AG04450 (cell line): Measurements from ENCODE around the gene ZNF507. TPM values are rescaled to one million over a fixed set of nuclear protein-coding genes. Genes with fewer than 3 reads are reported as not detected.
"Not testable (repeated sequence)": the region's sequence is repeated elsewhere in the genome, so short reads cannot be mapped to it uniquely, and the experiment has no call there.

Experiments used
- CTCF ChIA-PET: fragments of 300-600, 350-600 bp; formaldehyde crosslinking; extraction: SDS; loops from one replicate; lab custom pipeline; 2022; ENCODE audit warnings: antibody characterized with exemption, inconsistent platforms; lab: Charles Lee
- POLR2A ChIA-PET: fragments of 350-600 bp; formaldehyde crosslinking; extraction: SDS; loops from one replicate; lab custom pipeline; 2021; ENCODE audit warnings: antibody characterized with exemption, inconsistent platforms; lab: Yijun Ruan, JAX
- DNase-seq: peaks from one replicate; pipeline ENCODE4 v3.0.0-alpha.2; 2011; ENCODE audit warnings: low read depth, low spot score
- H3K27ac ChIP-seq: one replicate; pipeline ENCODE4 v1.5.1; 2012; ENCODE audit warnings: low read depth, low read length, control low read depth
- H3K27me3 ChIP-seq: one replicate; pipeline ENCODE4 v1.6.0; 2012; ENCODE audit warnings: low read length; ENCODE audit not compliant: control insufficient read depth, insufficient read depth
- H3K4me3 ChIP-seq: 2 replicates; pipeline ENCODE4 v1.5.1; 2011; ENCODE audit warnings: mild to moderate bottlenecking, low read depth, low read length, control low read depth
- H3K9me3 ChIP-seq: 2 replicates; pipeline ENCODE4 v1.5.1; 2012; ENCODE audit warnings: low read length; ENCODE audit not compliant: control insufficient read depth, insufficient read depth
- CTCF ChIP-seq: IDR thresholded peaks from 2 replicates; pipeline ENCODE4 v1.5.1; 2011; ENCODE audit warnings: low read depth, low read length, control low read depth, inconsistent platforms
- polyA plus RNA-seq: library from polyadenylated mRNA; depleted of rRNA; stranded (reverse); fragments of >200 nt; gene quantifications from 2 replicates; pipeline ENCODE4 v1.2.3, GENCODE V29; 2011

The ZNF507 gene
- polyA plus RNA-seq, 1 experiment, result 20.3 TPM

GRCh38 chr19:32372726-32373517 lies 27.5 kb downstream of the ZNF507 start:
- no peaks in the 10 kb centered on the region for H3K27me3 ChIP-seq
- no peak for TF ChIP-seq CTCF
- CTCF ChIA-PET, result no interaction called here
- POLR2A ChIA-PET, result interaction anchor here (0.7 to 1.9 kb wide), 8 partner anchors 10 to 208 kb away, joined by 3 to 45 read pairs (median 6); partner anchors contain the start of genes DPY19L3, PDCD5 and ZNF507
- H3K9me3 ChIP-seq, result peaks cover 3% of the 10 kb centered on the region; the same call in 1 of the 2 replicates
- no peak for DNase-seq
- peak overlapping the region; percentile 24; the same call in 1 of the 2 replicates for H3K4me3 ChIP-seq
- H3K27ac ChIP-seq, result peak overlapping the region; percentile 85

GRCh38 chr19:32373585-32374295 lies 28.3 kb downstream of the ZNF507 start:
- peaks cover 3% of the 10 kb centered on the region; the same call in 1 of the 2 replicates for H3K9me3 ChIP-seq
- no peaks in the 10 kb centered on the region for H3K27me3 ChIP-seq
- peak; percentile 97 for DNase-seq
- H3K27ac ChIP-seq, result peak overlapping the region; percentile 85
- H3K4me3 ChIP-seq, result peak overlapping the region; percentile 24
- no peak for TF ChIP-seq CTCF
- ChIA-PET CTCF (interaction anchor here (1.1 to 1.9 kb wide), 3 partner anchors 16 to 1691 kb away, joined by 5 to 7 read pairs (median 7); no protein-coding TSS in a partner anchor), POLR2A (interaction anchor here (0.6 to 1.9 kb wide), 9 partner anchors 10 to 207 kb away, joined by 3 to 45 read pairs (median 5); partner anchors contain the start of genes DPY19L3, PDCD5 and ZNF507)

- ChIA-PET CTCF (interaction anchor here (1.1 to 1.9 kb wide), 4 partner anchors 13 to 1692 kb away, joined by 5 to 7 read pairs (median 6); no protein-coding TSS in a partner anchor), POLR2A (interaction anchor here (0.6 to 1.9 kb wide), 7 partner anchors 11 to 207 kb away, joined by 3 to 45 read pairs (median 7); partner anchors contain the start of genes DPY19L3, PDCD5 and ZNF507)
- not testable (repeated sequence) for DNase-seq, H3K4me3 ChIP-seq, H3K27me3 ChIP-seq, H3K9me3 ChIP-seq
- peak overlapping the region; percentile 55 for H3K27ac ChIP-seq
Measured at GRCh38 chr19:32374362-32374761, 29.0 kb downstream of the ZNF507 start.

GRCh38 chr19:32377088-32377487 lies 31.7 kb downstream of the ZNF507 start:
- H3K9me3 ChIP-seq, H3K4me3 ChIP-seq, H3K27me3 ChIP-seq, DNase-seq, CTCF ChIA-PET, POLR2A ChIA-PET, H3K27ac ChIP-seq: not testable (repeated sequence)
- TF ChIP-seq CTCF, result peak; percentile 40

- CTCF ChIA-PET, result no interaction called here
- H3K27ac ChIP-seq, result no peak overlapping the region
- H3K27me3 ChIP-seq, result no peaks in the 10 kb centered on the region
- DNase-seq, result no peak
- H3K9me3 ChIP-seq, result no peaks in the 10 kb centered on the region
- POLR2A ChIA-PET, result no interaction called here
- TF ChIP-seq CTCF, result no peak
- no peak overlapping the region for H3K4me3 ChIP-seq
Measured at GRCh38 chr19:32380269-32380668, 34.9 kb downstream of the ZNF507 start.
